HG03575 (cell line): ENCODE data around the gene CLCN4.
A peak's percentile ranks its signal among the peaks of the same experiment; 100 is the strongest.

ENCODE experiments used
- ATAC-seq: cut with Tn5 transposase; IDR thresholded peaks from one replicate; pipeline ENCODE4 v1.9.1; 2021; ENCODE audit not compliant: unreplicated experiment, insufficient number of reproducible peaks, low FRiP score; ENCODE audit errors: extremely low read depth

The CLCN4 gene

DNA sequence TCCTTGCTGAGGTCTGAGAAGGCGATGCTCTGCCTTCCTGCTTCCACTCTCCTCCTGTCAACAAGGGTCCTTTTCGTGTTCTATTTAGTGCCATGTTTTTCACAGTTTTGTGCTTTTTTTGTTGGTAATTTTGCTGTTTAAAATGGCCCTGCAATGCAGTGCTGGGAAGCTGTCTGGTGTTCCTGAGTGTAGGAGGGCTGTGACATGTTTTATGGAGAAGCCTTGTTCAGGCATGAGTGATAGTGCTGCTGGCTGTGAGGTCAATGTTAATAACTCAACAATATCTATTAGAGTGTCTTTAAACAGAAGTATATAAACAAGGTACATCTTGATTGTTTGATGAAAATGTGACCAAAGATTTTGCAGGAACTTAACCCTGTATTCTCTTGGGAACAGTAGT is 27.6 kb downstream of the CLCN4 start:
- no peak for ATAC-seq

DNA sequence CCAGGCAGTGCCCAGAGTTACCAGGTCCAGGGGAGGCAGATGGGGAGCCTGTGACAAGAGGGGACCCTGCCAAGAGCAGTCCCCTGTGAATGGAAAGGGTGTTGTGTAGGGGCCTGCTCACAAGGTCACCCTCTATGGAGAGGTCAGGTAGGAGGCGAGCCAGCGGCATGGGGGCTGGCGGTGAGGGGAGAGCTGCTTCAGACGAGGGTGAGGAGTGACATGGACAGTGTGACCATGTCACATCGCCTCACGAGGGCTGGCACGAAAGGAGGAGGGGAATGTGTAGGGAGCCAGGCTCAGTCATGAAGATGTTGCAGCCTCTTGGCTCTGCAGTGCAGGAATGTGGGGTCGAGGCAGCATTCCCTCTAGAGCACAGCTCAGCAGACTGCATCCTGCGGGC is 29.6 kb downstream of the CLCN4 start:
- no peak for ATAC-seq

DNA sequence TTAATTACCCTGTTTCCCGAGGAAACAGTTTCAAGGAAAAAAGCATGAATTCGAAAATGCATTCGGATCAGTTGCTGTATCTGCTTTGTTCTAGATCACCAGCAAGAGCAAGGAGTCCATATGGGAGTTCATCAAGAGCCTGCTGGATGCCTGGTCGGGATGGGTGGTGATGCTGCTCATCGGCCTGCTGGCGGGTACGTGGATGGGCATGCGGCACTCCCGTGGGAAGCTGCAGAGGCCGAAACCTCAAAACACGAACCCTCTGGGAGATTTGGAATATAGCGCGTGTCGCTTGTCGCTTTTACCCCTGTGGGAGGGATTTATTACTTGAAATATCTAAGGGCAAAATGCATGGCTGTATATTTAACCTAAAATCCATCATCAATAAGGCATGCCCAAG is 30.6 kb downstream of the CLCN4 start:
- ATAC-seq: no peak

DNA sequence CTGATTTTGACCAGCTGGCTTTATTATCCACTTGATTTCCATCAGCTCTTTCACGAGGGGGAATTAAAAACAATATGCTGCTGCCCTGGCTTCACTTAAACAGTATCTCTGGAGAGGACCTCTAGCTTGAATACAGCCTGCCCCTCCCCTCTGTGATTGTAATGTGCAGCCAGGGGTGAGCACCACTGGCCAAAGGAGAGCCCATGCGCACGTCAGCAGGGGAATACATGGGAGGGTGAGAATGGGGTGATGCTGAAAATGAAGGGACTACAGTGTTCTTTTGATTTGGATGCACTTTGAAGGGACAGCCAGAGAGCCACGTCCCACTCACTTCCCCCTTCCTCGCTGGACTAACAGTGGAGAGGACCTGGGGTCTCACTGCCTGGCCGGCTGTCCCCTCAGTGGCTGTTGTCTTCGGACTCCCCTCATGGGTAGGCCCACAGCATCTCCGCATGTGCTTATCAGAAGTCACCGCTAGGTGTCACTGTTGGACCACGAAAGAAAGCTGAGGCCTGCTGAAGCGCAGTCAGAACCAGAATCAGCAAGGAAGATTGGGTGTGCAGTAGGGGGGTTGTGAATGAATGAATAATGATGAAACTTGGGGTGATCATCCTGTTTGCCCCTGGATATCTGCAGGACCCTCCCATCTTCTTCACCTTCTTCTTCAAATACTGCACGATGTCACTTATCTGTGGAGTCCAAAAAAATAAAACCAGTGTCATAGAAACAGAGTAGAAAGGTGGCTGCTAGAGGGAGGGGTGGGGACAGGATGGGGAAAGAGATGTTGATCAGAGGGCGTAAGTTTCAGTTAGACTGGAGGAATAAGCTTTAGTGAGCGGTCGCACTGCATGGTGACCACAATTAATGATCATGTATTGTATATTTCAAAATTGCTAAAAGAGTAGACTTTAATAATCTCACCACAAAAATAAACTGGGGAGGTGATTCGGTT is 32.8 kb downstream of the CLCN4 start:
- ATAC-seq: peak; percentile 84

DNA sequence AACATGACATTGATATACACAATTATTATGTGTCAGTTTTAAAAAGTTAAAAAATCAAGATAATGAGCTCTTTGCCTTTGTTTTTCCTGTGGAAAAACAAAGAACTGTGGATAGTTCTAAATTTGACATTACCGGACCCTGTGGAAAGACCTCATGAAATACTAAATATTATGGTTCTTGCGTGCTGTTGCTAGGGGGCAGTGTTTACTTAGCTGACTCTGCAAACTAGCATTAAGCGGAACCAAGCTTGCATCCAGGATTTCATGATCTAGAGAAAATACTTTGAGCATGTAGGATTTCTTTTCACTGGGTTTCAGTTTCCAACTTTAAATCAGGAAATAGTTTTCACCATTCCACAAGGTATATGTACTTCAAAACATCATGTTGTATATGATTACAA is 33.6 kb downstream of the CLCN4 start:
- ATAC-seq: no peak

DNA sequence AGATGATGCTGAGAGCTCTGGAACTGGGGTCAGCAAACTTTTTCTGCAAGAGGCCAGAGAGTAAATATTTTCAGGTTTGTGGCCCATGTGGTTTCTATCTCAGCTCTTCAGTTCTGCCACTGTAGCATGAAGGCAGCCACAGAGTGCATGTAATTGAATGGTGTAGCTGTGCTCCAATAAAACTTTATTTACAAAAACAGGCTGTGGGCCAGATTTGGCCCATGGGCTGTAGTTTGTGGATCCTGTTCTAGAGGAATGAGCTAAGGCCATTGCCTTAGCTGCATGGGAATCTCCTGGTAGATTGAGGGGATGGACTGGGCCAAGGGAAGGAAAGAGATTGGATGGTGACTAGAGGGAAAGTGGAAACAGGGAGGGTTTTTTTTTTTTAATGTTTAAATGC is 36.8 kb downstream of the CLCN4 start:
- ATAC-seq: no peak

DNA sequence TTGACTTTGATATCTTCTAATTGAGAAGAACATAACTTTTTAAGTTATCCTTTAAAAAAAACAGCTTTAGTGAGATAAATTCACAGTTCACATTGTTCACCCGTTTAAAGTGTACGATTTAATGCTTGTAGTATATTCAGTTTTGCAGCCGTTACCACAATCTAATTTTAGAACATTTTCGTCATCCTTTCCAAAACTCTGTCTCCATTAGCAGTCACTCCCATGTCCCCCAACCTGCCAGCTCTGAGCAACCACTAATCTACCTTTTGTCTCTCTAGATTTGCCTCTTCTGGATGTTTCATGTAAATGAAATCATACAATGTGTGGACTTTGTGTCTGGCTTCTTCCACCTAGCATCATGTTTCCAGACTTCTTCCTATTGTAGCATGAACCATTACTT is 38.6 kb downstream of the CLCN4 start:
- no peak for ATAC-seq

DNA sequence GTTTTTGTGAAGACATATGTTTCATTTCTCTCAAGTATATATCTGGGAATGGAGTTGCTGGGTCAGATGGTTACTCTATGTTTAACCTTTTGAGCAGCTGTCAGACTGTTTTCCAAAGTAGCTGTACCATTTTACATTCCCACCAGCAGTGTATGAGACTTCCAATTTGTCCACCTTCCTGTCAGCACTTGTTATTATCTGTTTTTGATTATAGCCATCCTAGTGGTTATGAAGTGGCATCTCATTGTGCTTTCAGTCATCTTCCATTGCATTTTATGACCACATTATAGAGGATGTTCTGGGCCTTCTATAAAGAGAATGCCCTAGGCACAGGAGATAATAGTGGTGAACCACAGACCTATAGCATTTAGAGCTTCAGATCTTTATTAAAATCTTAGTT is 39.2 kb downstream of the CLCN4 start:
- no peak for ATAC-seq

DNA sequence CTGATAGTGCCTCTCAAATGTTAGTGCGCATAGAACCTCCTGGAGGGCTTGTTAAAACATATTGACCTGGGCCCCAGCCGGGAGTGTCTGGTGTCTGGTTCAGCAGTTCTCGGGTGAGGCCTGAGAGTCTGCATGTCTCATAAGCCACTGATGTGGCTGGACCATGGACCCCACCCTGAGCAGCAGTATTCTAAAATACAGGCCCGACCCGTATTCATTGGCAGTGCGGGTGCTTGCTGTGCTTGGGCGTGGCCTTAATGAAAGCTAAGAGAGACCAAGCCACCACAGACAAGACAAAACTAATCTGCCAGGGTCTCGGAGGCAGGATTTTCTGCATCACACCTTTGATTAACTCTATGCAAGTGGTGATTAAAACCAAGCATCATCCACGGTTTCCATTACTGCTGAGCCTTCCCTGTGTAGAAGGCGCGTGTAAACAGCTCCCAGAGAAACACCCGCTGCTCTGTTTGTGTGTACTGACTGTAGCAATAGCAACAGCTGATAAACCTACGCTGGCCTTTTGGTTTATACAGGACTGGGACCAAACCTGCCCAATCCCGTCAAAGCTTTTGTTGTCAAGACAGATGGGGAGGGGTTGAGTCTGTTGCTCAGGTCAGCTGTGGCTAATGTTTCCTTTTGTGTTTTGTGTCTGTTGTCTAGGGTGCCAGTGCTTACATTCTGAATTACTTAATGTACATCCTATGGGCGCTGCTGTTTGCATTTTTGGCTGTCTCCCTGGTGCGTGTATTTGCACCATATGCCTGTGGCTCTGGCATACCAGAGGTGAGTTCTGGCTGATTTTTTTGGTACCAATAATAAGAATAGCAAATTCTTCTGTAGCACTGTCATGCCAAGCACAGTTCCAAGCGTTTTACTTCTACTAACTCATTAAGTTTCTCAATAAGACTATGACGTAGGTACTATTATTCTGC is 40.8 kb downstream of the CLCN4 start:
- no peak for ATAC-seq

DNA sequence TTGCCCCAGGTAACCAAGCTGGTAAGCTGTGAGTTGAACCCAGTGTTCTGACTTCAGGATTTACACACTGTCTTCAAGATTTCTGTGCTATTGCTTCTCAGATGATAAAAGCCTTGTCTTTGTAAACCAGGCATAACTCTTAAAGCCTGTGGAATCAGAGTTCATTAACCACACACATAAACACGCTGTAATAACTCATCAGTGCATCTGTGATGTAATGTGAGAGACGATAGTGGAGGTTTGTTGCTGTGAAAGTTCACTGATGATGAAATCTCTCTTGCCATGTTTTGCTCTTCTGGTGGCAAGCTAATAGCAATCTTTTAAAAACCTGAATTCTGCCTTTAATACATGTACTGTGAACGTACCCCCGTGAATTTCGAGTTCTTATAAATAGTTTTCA is 41.5 kb downstream of the CLCN4 start:
- ATAC-seq: no peak

DNA sequence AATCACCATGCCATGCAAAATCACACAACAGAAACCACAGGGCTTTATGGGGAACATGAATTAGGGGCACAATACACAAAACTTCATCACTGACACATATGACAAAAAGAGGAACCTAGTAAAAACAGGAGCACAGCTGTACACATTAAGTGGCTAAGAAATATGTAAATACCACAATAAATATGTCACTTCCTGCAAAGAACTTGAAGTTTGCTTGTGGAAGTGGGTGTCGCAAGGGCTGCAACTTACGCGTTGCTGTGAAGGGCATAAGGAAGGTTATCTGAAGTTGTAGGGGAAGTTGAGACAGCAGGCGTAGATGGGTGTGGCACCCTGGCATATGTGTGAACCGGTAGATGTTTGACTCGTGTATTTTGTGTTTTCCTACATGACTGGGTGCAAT is 42.4 kb downstream of the CLCN4 start:
- ATAC-seq: no peak

DNA sequence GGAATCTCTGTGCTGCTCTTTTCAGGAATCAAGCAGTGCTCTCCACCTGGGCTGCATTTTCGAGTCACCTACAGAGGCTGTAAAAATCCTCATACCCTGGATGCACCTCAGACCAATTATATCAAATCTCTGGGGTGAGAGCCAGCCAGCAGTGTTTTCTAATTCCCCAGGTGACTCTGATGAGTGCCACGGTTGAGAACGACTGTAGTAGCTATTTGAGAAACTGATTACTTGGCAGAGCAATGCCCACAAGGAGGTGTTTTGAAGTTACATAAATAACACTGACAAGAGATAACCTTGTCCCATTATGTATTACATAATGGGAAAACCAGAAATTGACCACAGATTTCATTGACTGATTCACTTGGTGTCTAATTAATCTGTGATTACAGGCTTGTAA is 46.8 kb downstream of the CLCN4 start:
- no peak for ATAC-seq

DNA sequence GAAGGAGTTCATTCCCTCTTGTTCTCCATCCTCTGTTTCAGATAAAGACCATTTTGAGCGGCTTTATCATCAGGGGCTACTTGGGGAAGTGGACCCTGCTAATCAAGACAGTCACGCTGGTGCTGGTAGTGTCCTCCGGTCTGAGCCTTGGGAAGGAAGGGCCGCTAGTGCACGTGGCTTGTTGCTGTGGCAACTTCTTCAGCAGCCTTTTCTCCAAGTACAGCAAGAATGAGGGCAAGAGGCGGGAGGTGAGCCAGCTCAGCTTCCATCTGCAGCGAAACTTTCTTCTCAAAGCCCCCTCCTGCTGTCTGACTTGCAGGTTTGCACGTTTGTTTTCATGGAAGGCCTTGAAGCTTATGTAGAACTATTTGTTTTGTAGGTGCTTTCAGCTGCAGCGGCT is 49.5 kb downstream of the CLCN4 start:
- ATAC-seq: no peak

DNA sequence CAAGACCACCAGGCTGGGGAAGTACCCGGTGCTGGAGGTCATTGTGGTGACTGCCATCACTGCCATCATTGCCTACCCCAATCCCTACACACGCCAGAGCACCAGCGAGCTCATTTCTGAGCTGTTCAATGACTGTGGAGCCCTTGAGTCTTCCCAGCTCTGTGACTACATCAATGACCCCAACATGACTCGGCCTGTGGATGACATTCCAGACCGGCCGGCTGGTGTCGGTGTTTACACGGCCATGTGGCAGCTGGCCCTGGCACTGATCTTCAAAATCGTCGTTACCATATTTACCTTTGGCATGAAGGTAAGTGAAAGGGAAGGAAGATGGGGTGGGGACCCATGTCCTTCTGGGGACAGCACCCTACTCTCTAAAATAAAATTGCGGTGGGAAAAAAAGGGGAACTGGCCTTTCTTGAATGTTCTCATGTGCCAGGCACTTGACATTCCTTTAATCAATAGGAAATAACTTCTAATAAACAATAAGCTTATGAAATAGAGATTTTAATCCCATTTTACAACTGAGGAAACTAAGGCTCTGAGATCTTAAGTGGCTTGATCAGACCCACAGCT is 51.6 kb downstream of the CLCN4 start:
- no peak for ATAC-seq

DNA sequence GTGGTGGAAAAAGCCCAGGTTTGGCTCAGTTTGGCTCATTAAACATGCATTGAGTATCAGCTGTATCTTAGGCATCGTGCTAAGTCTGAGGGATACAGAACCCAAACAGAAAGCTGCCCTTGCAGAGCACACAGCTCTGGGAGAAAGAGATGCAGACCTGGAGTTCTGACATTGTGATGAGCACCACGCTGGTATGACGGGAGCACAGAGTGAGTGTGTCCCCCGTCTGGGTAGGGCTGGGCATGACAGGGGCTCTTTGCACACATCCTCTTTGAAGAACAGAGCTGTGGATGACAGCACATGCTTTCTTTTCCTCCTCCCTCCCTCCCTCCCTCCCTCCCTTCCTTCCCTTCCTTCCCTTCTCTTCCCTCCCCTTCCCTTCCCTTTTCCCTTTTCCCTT is 52.2 kb downstream of the CLCN4 start:
- ATAC-seq: no peak

DNA sequence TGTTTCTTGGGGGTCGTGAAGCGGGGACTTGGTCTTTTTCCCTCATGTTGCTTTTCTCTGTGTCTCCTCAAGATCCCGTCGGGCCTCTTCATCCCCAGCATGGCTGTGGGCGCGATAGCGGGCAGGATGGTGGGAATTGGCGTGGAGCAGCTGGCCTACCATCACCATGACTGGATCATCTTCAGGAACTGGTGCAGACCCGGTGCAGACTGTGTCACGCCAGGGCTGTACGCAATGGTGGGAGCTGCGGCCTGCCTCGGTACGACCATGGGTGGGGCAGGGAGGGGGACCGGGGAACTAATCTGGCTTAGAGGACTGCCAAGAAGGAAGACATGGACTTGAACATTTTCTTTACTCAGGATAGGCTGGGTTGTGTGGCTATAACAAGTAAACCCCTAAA is 55.6 kb downstream of the CLCN4 start:
- ATAC-seq: no peak

DNA sequence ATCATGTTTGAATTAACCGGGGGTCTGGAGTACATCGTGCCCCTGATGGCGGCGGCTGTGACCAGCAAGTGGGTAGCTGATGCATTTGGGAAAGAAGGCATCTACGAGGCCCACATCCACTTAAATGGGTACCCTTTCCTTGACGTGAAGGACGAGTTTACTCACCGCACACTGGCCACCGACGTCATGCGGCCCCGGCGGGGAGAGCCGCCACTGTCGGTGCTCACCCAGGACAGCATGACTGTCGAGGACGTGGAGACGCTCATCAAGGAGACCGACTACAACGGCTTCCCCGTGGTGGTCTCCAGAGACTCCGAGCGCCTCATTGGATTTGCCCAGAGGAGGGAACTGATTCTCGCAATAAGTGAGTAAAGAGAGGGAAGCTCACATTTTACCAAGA is 56.9 kb downstream of the CLCN4 start:
- no peak for ATAC-seq

DNA sequence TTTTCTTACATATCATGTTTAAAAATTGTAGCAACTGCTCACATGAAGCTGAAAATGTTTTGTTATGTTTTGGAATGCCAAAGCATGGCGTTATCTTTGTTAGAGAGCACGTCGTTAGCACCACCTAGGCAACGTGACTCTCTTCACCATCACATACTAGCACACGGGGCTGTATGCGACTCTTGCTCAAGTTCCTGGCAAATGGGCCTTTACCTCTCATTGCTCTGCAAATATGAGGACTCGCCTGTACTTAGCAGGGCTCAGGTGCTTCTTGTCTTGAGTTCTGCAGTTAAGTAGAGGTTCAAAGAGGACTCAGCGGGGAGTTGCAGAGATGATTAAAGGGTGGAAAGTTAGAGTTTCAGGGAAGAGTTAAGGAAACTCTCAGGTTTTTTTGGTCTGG is 59.4 kb downstream of the CLCN4 start:
- no peak for ATAC-seq

DNA sequence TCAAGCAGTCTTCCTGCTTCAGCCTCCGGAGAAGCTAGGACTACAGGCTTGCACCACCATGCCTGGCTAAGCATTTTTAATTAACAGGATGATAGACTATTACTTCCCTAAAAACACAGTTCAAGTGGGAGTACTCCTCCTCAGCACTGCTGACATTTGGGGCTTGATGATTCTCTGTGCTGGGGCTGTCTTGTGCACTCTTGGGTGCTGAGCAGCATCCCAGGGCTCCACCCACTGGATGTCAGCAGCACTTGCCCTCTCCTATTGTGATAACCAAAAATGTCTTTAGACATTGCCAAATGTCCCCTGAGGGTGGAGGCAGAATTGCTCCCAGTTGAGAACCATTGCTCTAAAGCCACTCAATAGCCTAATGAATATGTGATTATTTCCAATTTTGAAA is 60.4 kb downstream of the CLCN4 start:
- no peak for ATAC-seq

DNA sequence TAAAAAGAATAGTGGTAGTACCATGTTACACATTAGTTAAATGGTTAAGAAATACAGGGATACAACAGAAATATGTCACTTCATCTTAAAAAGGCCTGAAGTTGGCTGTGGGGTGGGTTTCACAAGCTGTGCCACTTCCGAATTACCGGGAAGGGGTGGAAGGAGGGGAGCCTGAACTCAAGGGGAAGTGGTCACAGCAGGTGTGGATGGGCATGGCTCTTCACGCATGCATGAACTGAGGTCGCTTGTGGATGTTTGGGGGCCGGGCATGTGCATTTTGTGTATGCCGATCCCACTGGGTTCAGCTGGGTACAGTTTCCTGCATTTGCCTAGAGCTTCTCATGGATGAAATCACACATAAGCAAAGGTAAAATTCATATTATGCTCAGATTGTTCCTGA is 64.9 kb downstream of the CLCN4 start:
- no peak for ATAC-seq
